ENCODE measurements around the gene PAX5. TPM values are rescaled to one million over a fixed set of nuclear protein-coding genes. Genes with fewer than 3 reads are reported as not detected.

The PAX5 gene
- total RNA-seq, 1 donor from 2014 or later = not detected

DNA sequence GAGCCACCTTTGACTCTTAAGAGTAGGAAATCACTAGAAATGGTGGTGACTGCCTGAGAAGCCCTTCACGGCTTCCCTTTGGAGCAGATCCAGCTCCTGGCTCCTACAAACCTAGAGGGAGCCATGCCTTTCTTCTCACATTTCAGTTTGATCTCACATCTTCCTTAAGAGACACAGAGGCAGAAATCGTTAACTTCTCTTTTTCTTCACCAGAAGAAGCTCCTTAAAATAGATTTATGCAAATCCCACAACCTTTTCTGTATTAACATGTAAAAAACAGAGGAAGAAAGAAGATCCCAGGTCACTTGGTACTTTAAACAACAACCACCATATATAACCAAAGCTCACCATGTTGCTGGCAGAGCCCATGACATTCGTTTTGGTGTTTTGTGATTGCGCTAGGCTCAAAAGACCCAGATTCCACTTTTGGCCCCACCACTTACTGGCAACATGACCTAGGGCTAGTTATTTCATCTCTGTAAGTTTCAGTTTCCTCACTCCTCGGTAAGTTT lies 29.6 kb downstream of the PAX5 start:
- intact Hi-C loops (cut with DNase I) = no loop called here
- no peaks in the 10 kb centered on the region for H3K9me3 ChIP-seq
- H3K4me1 ChIP-seq = no peaks in the 10 kb centered on the region
- no peaks in the 10 kb centered on the region for H3K27me3 ChIP-seq
- no peak for DNase-seq (ENCODE audit: low spot score in 2 of 2)
- TF ChIP-seq, protein P1, sequence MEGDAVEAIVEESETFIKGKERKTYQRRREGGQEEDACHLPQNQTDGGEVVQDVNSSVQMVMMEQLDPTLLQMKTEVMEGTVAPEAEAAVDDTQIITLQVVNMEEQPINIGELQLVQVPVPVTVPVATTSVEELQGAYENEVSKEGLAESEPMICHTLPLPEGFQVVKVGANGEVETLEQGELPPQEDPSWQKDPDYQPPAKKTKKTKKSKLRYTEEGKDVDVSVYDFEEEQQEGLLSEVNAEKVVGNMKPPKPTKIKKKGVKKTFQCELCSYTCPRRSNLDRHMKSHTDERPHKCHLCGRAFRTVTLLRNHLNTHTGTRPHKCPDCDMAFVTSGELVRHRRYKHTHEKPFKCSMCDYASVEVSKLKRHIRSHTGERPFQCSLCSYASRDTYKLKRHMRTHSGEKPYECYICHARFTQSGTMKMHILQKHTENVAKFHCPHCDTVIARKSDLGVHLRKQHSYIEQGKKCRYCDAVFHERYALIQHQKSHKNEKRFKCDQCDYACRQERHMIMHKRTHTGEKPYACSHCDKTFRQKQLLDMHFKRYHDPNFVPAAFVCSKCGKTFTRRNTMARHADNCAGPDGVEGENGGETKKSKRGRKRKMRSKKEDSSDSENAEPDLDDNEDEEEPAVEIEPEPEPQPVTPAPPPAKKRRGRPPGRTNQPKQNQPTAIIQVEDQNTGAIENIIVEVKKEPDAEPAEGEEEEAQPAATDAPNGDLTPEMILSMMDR (IDR thresholded peaks at IDR 0.05) = no peak
- H3K4me3 ChIP-seq = no peak overlapping the region
- no peak overlapping the region for H3K27ac ChIP-seq
- H3K36me3 ChIP-seq = no peaks in the 10 kb centered on the region

DNA sequence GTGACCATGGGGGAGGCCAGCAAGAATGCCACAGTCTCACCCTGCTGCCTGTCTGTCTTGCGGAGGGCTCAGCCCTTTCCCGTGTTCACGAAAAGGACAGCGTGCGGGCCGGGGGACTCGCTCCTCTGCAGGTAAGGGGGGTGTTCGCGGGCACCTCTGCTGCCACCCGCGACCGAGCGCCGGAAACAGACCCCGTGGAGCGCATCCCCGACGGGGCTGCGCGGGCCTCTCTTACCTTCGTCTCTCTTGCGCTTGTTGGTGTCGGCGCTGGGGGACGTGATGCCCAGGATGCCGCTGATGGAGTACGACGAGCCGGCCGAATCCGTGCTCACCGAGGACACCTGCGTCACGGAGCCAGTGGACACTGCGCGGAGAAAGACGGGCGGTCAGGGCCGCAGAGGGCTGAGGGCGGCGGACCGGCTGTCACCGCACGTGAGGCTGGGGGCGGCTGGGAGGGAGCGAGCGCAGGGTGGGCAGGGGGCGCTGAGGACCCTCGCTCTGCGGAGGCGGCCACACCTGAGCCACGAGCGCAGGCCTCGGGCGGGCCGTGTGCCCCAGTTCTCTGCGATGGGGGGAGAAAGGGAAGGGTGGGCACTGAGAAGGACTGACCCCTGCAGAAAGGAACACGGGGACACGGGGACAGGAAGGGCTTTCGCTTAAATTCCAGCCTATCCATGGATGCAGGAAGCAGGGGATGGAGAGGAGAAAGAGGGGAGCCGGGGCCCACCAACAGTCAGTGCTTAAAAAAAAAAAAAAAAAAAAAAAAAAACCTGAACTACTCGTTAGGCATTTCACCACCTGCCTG lies 31.5 kb downstream of the PAX5 start:
- Histone ChIP-seq H3K4me3 (no peak overlapping the region), H3K4me1 (no peaks in the 10 kb centered on the region), H3K27ac (no peak overlapping the region), H3K9me3 (no peaks in the 10 kb centered on the region), H3K27me3 (no peaks in the 10 kb centered on the region), H3K36me3 (no peaks in the 10 kb centered on the region)
- DNase-seq (ENCODE audit: low spot score in 2 of 2) = no peak
- intact Hi-C loops (cut with DNase I) = no loop called here
- TF ChIP-seq, protein P1 (IDR thresholded peaks at IDR 0.05) = no peak

GRCh38 chr9:37002036-37002412 lies 32.0 kb downstream of the PAX5 start:
- no peaks in the 10 kb centered on the region for H3K9me3 ChIP-seq
- TF ChIP-seq, protein P1 (IDR thresholded peaks at IDR 0.05) = no peak
- intact Hi-C loops (cut with DNase I) = no loop called here
- no peak overlapping the region for H3K27ac ChIP-seq
- no peaks in the 10 kb centered on the region for H3K36me3 ChIP-seq
- no peaks in the 10 kb centered on the region for H3K27me3 ChIP-seq
- DNase-seq (ENCODE audit: low spot score in 2 of 2) = no peak
- no peak overlapping the region for H3K4me3 ChIP-seq
- H3K4me1 ChIP-seq = no peaks in the 10 kb centered on the region

DNA sequence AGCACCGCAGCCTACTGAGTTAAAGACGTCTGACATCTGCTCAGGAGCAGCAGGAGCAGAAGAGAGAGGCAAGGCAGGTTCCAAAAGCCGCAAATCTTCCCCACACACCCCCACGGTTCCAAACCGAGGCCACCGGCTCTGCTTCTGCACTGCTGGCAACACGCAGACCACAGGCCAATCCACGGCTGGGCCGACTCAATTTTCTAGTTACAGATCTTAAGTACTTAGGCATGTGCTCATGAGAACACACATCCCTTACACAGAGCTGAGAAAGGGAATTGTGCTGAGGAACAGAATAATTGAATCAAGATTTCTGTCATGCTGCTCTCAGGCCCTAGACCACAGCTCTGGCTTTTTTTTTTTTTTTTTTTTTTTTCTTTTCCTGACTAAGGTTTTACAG lies 32.6 kb downstream of the PAX5 start:
- TF ChIP-seq, protein P1 (IDR thresholded peaks at IDR 0.05) = no peak
- H3K36me3 ChIP-seq = no peaks in the 10 kb centered on the region
- H3K27me3 ChIP-seq = no peaks in the 10 kb centered on the region
- H3K9me3 ChIP-seq = no peaks in the 10 kb centered on the region
- H3K4me3 ChIP-seq = no peak overlapping the region
- H3K4me1 ChIP-seq = no peaks in the 10 kb centered on the region
- intact Hi-C loops (cut with DNase I) = no loop called here
- no peak for DNase-seq (ENCODE audit: low spot score in 2 of 2)
- H3K27ac ChIP-seq = no peak overlapping the region

- H3K9me3 ChIP-seq = no peaks in the 10 kb centered on the region
- TF ChIP-seq, protein P1 (IDR thresholded peaks at IDR 0.05) = no peak
- H3K4me3 ChIP-seq = no peak overlapping the region
- H3K4me1 ChIP-seq = no peaks in the 10 kb centered on the region
- no peak overlapping the region for H3K27ac ChIP-seq
- no peak for DNase-seq (ENCODE audit: low spot score in 2 of 2)
- H3K36me3 ChIP-seq = no peaks in the 10 kb centered on the region
- intact Hi-C loops (cut with DNase I) = no loop called here
- no peaks in the 10 kb centered on the region for H3K27me3 ChIP-seq
Measured at GRCh38 chr9:36999728-37000333, 34.2 kb downstream of the PAX5 start.

All from ascending aorta (tissue), 2 donors.